Trophoblast cell (in vitro differentiated cells and primary cell): ENCODE data around the gene TP53TG5.

Source experiments
- DNase-seq, 2 donors: peaks; one replicate each; pipeline ENCODE4 v3.0.0-alpha.2; 2016
- H2AFZ ChIP-seq: 2 replicates; pipeline ENCODE4 v1.6.1; 2013; ENCODE audit warnings: low read length, moderate library complexity, mild to moderate bottlenecking; ENCODE audit not compliant: insufficient read depth, poor library complexity
- H2AK5ac ChIP-seq: 2 replicates; pipeline ENCODE4 v1.6.1; 2013; ENCODE audit warnings: mild to moderate bottlenecking, low read length
- H2BK120ac ChIP-seq: 2 replicates; pipeline ENCODE4 v1.6.1; 2013; ENCODE audit warnings: low read length, mild to moderate bottlenecking, moderate library complexity; ENCODE audit not compliant: insufficient read depth, poor library complexity
- H2BK12ac ChIP-seq: 2 replicates; pipeline ENCODE4 v1.6.1; 2013; ENCODE audit warnings: mild to moderate bottlenecking, low read length, moderate library complexity
- H2BK5ac ChIP-seq: 2 replicates; pipeline ENCODE4 v1.6.1; 2013; ENCODE audit warnings: low read length, low read depth, moderate library complexity, mild to moderate bottlenecking; ENCODE audit not compliant: poor library complexity
- H3K14ac ChIP-seq: 2 replicates; pipeline ENCODE4 v1.6.1; 2013; ENCODE audit warnings: mild to moderate bottlenecking, low read length
- H3K18ac ChIP-seq: 2 replicates; pipeline ENCODE4 v1.6.1; 2013; ENCODE audit warnings: mild to moderate bottlenecking, low read length
- H3K23ac ChIP-seq: 2 replicates; pipeline ENCODE4 v1.6.1; 2013; ENCODE audit warnings: low read length
- H3K27ac ChIP-seq: 2 replicates; pipeline ENCODE4 v1.5.1; 2013; ENCODE audit warnings: low read depth, mild to moderate bottlenecking, inconsistent platforms, low read length, moderate library complexity
- H3K27me3 ChIP-seq: 2 replicates; pipeline ENCODE4 v1.6.1; 2013; ENCODE audit warnings: inconsistent platforms, mild to moderate bottlenecking, low read length, moderate library complexity; ENCODE audit not compliant: insufficient read depth
- H3K36me3 ChIP-seq, 2 experiments: 1 replicate in 1 of 2; 2 replicates in 1 of 2; pipeline ENCODE4 v1.6.1; 2013; ENCODE audit warnings: low read length in 2 of 2, mild to moderate bottlenecking in 2 of 2, moderate library complexity in 1 of 2; ENCODE audit not compliant: insufficient read depth in 2 of 2, control insufficient read depth in 1 of 2
- H3K4ac ChIP-seq: 2 replicates; pipeline ENCODE4 v1.6.1; 2013; ENCODE audit warnings: low read depth, mild to moderate bottlenecking, low read length, moderate library complexity
- H3K4me1 ChIP-seq, 2 experiments: 1 replicate in 1 of 2; 2 replicates in 1 of 2; pipeline ENCODE4 v1.6.1; 2013; ENCODE audit warnings: low read length in 2 of 2, mild to moderate bottlenecking in 2 of 2, moderate library complexity in 1 of 2; ENCODE audit not compliant: insufficient read depth in 2 of 2, control insufficient read depth in 1 of 2
- H3K4me2 ChIP-seq: 2 replicates; pipeline ENCODE4 v1.6.1; 2013; ENCODE audit warnings: inconsistent platforms, mild to moderate bottlenecking, low read length, moderate library complexity
- H3K4me3 ChIP-seq: 2 replicates; pipeline ENCODE4 v1.5.1; 2013; ENCODE audit warnings: mild to moderate bottlenecking, low read depth, low read length, inconsistent platforms
- H3K79me1 ChIP-seq: one replicate; pipeline ENCODE4 v1.6.1; 2013; ENCODE audit warnings: low read length
- H3K79me2 ChIP-seq: 2 replicates; pipeline ENCODE4 v1.6.1; 2013; ENCODE audit warnings: low read length, mild to moderate bottlenecking; ENCODE audit not compliant: control insufficient read depth, insufficient read depth, poor library complexity
- H3K9ac ChIP-seq: 2 replicates; pipeline ENCODE4 v1.6.1; 2013; ENCODE audit warnings: mild to moderate bottlenecking, low read length
- H3K9me3 ChIP-seq: 2 replicates; pipeline ENCODE4 v1.6.1; 2013; ENCODE audit warnings: low read depth, mild to moderate bottlenecking, control low read depth, inconsistent platforms, low read length; ENCODE audit not compliant: insufficient read depth
- H4K12ac ChIP-seq: 2 replicates; pipeline ENCODE4 v1.6.1; 2013; ENCODE audit warnings: low read depth, mild to moderate bottlenecking, low read length, moderate library complexity
- H4K8ac ChIP-seq: 2 replicates; pipeline ENCODE4 v1.6.1; 2013; ENCODE audit warnings: low read depth, mild to moderate bottlenecking, low read length, moderate library complexity
- H4K91ac ChIP-seq: one replicate; pipeline ENCODE4 v1.6.1; 2013; ENCODE audit warnings: low read depth, mild to moderate bottlenecking, low read length, moderate library complexity
- WGBS: extraction: QIAGEN DNeasy Blood & Tissue Kit; methylation state at CpG from one replicate; pipeline ENCODE4 v1.1.7; 2013; ENCODE audit warnings: missing lambda C conversion rate; ENCODE audit not compliant: insufficient read length, insufficient coverage; ENCODE audit errors: extremely low coverage; 5-methylcytosine and 5-hydroxymethylcytosine counted together

Gene TP53TG5

GRCh38 chr20:45415822-45416637 lies 37.9 kb upstream of the TP53TG5 start, which contains the start of gene PIGT:
Gene PIGT, plus strand, starts transcription at chr20:45416141. Its CDS starts 16 bp downstream, at chr20:45416157.
- H2BK5ac ChIP-seq: no peak within 1 kb of the TSS
- H4K8ac ChIP-seq: peak within 1 kb of the TSS; percentile 98
- peaks cover 3% of the 10 kb centered on the region for H3K79me1 ChIP-seq
- H4K91ac ChIP-seq: peak within 1 kb of the TSS; percentile 83
- H3K23ac ChIP-seq: no peak within 1 kb of the TSS
- no peaks in the 10 kb centered on the region for H3K9me3 ChIP-seq
- H3K27ac ChIP-seq: no peak within 1 kb of the TSS
- peak within 1 kb of the TSS; percentile 84 for H3K4me2 ChIP-seq
- H2BK12ac ChIP-seq: no peak within 1 kb of the TSS
- peaks cover 17 to 26% of the 10 kb centered on the region in 2 experiments for H3K36me3 ChIP-seq
- peak within 1 kb of the TSS; percentile 80 for H3K4ac ChIP-seq
- H2AK5ac ChIP-seq: no peak within 1 kb of the TSS
- H3K14ac ChIP-seq: peak within 1 kb of the TSS; percentile 89
- no peaks in the 10 kb centered on the region for H3K27me3 ChIP-seq
- H3K18ac ChIP-seq: peak within 1 kb of the TSS; percentile 81
- H2BK120ac ChIP-seq: peak within 1 kb of the TSS; percentile 70
- peaks cover 6% of the 10 kb centered on the region for H3K79me2 ChIP-seq
- peak within 1 kb of the TSS; percentile 97 for H2AFZ ChIP-seq
- peak within 1 kb of the TSS; percentile 98 for H4K12ac ChIP-seq
- H3K9ac ChIP-seq: peak within 1 kb of the TSS; percentile 81
- H3K4me3 ChIP-seq: peak within 1 kb of the TSS; percentile 94
- peaks cover 4% of the 10 kb centered on the region in 2 experiments for H3K4me1 ChIP-seq
- peak; percentile 75 to 86 for DNase-seq
- no CpG with 5 or more reads among the region's 52 CpGs for WGBS

GRCh38 chr20:45413479-45413878 lies 35.4 kb upstream of the TP53TG5 start:
- Histone ChIP-seq H2BK120ac (no peak overlapping the region), H3K9ac (no peak overlapping the region), H3K27ac (no peak overlapping the region), H3K79me1 (peaks cover 3% of the 10 kb centered on the region), H4K91ac (no peak overlapping the region), H3K4me2 (no peak overlapping the region), H2BK5ac (no peak overlapping the region), H3K9me3 (no peaks in the 10 kb centered on the region), H3K27me3 (no peaks in the 10 kb centered on the region), H3K18ac (no peak overlapping the region), H3K4ac (no peak overlapping the region), H3K4me3 (no peak overlapping the region), H3K4me1 (peaks cover 4% of the 10 kb centered on the region in 2 experiments), H2AFZ (no peak overlapping the region), H3K36me3 (peaks cover 5 to 7% of the 10 kb centered on the region in 2 experiments), H2AK5ac (no peak overlapping the region), H3K23ac (no peak overlapping the region), H3K79me2 (peaks cover 6% of the 10 kb centered on the region), H3K14ac (no peak overlapping the region), H4K8ac (no peak overlapping the region), H4K12ac (no peak overlapping the region), H2BK12ac (no peak overlapping the region)
- no CpG with 5 or more reads among the region's 3 CpGs for WGBS
- no peak for DNase-seq

GRCh38 chr20:45412653-45413052 lies 34.5 kb upstream of the TP53TG5 start:
- H3K27ac ChIP-seq: no peak overlapping the region
- no peak overlapping the region for H3K18ac ChIP-seq
- no peak overlapping the region for H3K9ac ChIP-seq
- no peak overlapping the region for H3K4me2 ChIP-seq
- H3K4me1 ChIP-seq: peaks cover 4% of the 10 kb centered on the region in 2 experiments
- H2AFZ ChIP-seq: no peak overlapping the region
- no peak overlapping the region for H2BK5ac ChIP-seq
- H3K36me3 ChIP-seq: peaks cover 4 to 5% of the 10 kb centered on the region in 2 experiments
- H3K14ac ChIP-seq: no peak overlapping the region
- no peak overlapping the region for H3K4ac ChIP-seq
- H3K4me3 ChIP-seq: no peak overlapping the region
- H4K91ac ChIP-seq: no peak overlapping the region
- no peak for DNase-seq
- H3K79me1 ChIP-seq: peaks cover 3% of the 10 kb centered on the region
- WGBS: no CpG with 5 or more reads among the region's 5 CpGs
- H2AK5ac ChIP-seq: no peak overlapping the region
- H3K79me2 ChIP-seq: peaks cover 6% of the 10 kb centered on the region
- H2BK120ac ChIP-seq: no peak overlapping the region
- H2BK12ac ChIP-seq: no peak overlapping the region
- H4K8ac ChIP-seq: no peak overlapping the region
- no peak overlapping the region for H3K23ac ChIP-seq
- no peaks in the 10 kb centered on the region for H3K27me3 ChIP-seq
- H4K12ac ChIP-seq: no peak overlapping the region
- no peaks in the 10 kb centered on the region for H3K9me3 ChIP-seq

GRCh38 chr20:45410887-45411286 lies 32.8 kb upstream of the TP53TG5 start:
- no peak overlapping the region for H3K18ac ChIP-seq
- no peak overlapping the region for H3K14ac ChIP-seq
- no peak overlapping the region for H2BK120ac ChIP-seq
- H3K27me3 ChIP-seq: peaks cover 5% of the 10 kb centered on the region
- H2AFZ ChIP-seq: no peak overlapping the region
- no peak for DNase-seq
- no peak overlapping the region for H3K27ac ChIP-seq
- peaks cover 9% of the 10 kb centered on the region for H3K79me2 ChIP-seq
- H3K36me3 ChIP-seq: peaks cover 4 to 5% of the 10 kb centered on the region in 2 experiments
- no peak overlapping the region for H3K4me3 ChIP-seq
- H3K4ac ChIP-seq: no peak overlapping the region
- H3K9ac ChIP-seq: no peak overlapping the region
- no CpG with 5 or more reads among the region's 8 CpGs for WGBS
- no peak overlapping the region for H3K4me2 ChIP-seq
- H2BK12ac ChIP-seq: no peak overlapping the region
- no peak overlapping the region for H2BK5ac ChIP-seq
- no peak overlapping the region for H4K91ac ChIP-seq
- H2AK5ac ChIP-seq: no peak overlapping the region
- no peak overlapping the region for H4K8ac ChIP-seq
- H3K23ac ChIP-seq: no peak overlapping the region
- no peaks in the 10 kb centered on the region for H3K9me3 ChIP-seq
- H3K4me1 ChIP-seq: peaks cover 3 to 10% of the 10 kb centered on the region in 2 experiments
- peaks cover 6% of the 10 kb centered on the region for H3K79me1 ChIP-seq
- H4K12ac ChIP-seq: no peak overlapping the region
